Fibroblast of skin of left quadriceps (primary cell): Measurements from ENCODE around the gene AP1B1.
A peak's percentile ranks its signal among the peaks of the same experiment; 100 is the strongest.

Experiments
- DNase-seq, 2 experiments: peaks; one replicate each; pipeline ENCODE4 v3.0.0-alpha.2; 2013; ENCODE audit warnings: low read depth in 2 of 2

Gene AP1B1

GRCh38 chr22:29313576-29314466, 74.5 kb downstream of the AP1B1 start:
- no peak for DNase-seq

GRCh38 chr22:29313126-29313575, 75.2 kb downstream of the AP1B1 start:
- no peak for DNase-seq

GRCh38 chr22:29312218-29313125, 75.9 kb downstream of the AP1B1 start:
- DNase-seq: no peak

GRCh38 chr22:29311464-29312217, 76.7 kb downstream of the AP1B1 start:
- no peak for DNase-seq

- peak; percentile 92 to 93 for DNase-seq
Measured at GRCh38 chr22:29310863-29311339, 77.5 kb downstream of the AP1B1 start.

- no peak for DNase-seq
Measured at GRCh38 chr22:29310065-29310862, 78.1 kb downstream of the AP1B1 start.

GRCh38 chr22:29309332-29310064, 78.9 kb downstream of the AP1B1 start:
- DNase-seq: no peak

- DNase-seq: no peak
Measured at GRCh38 chr22:29308791-29309262, 79.5 kb downstream of the AP1B1 start.

- DNase-seq: no peak
Measured at GRCh38 chr22:29308148-29308790, 80.1 kb downstream of the AP1B1 start.

GRCh38 chr22:29307596-29308147, 80.7 kb downstream of the AP1B1 start:
- DNase-seq: no peak

GRCh38 chr22:29306835-29307595, 81.4 kb downstream of the AP1B1 start:
- DNase-seq: peak; percentile 36 to 53

- peak; percentile 31 to 43 for DNase-seq
Measured at GRCh38 chr22:29306175-29306834, 82.1 kb downstream of the AP1B1 start, which contains the start of gene GAS2L1. GAS2L1 (plus strand) TSS chr22:29306650; CDS start chr22:29308106, 1,456 bp downstream.

GRCh38 chr22:29305836-29306174, 82.6 kb downstream of the AP1B1 start:
- no peak for DNase-seq

- no peak for DNase-seq
Measured at GRCh38 chr22:29302681-29303465, 85.5 kb downstream of the AP1B1 start.

GRCh38 chr22:29302402-29302680, 86.0 kb downstream of the AP1B1 start:
- no peak for DNase-seq

- no peak for DNase-seq
Measured at GRCh38 chr22:29301716-29302401, 86.5 kb downstream of the AP1B1 start.
